ENCODE measurements around the gene HTR3E. TPM values are rescaled to one million over a fixed set of nuclear protein-coding genes. Genes with fewer than 3 reads are reported as not detected.

HTR3E gene
- polyA plus RNA-seq, 1 donor: 0.03 TPM

DNA sequence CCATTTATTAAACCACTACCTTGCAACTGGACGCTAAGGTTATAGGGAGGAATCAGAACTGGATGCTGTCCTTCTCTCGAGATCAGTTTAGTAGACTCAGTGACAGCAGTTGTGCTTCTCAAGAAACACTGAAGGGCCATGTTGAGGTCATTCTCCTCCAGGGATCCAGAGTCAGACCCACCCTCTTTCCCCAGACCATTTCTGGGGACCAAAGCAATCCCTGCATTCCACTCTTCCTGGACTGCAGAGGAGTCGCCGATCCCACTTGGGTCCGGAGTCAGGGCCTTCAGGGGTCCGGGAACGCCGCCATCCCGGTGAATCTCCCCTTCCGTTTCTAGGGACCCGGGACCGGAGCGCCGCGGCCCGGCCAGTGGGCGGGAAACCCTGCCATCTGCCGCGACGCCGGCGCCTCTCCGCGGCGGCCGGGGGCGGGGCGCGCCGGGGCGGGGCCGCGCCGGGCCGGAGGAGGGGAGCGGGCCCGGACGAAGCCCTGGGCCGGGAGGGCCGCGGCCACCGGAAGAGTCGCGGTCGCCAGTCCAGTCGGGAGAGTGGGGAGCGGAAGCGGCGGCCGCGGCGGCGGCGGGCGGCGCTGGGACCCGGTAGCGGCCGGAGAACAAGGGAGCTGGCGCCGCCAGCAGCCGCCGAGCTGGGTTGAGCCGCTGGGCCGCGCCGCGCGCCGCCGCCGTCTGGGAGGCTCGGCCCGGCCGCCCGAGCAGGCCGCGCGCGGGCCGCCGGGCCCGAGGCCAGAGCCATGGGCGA is 58.2 kb downstream of the HTR3E start, which contains the start of gene DVL3:
DVL3 (plus strand) TSS at position 493 of the 759 bp plus-strand sequence; CDS start at position 752, 259 bp downstream.
- DNase-seq: peak in 1 of 2 donors; percentile 83
- peak within 1 kb of the TSS; percentile 99 for H3K4me3 ChIP-seq (ENCODE audit: low read length)
- H3K9me3 ChIP-seq (ENCODE audit: control insufficient read depth, low read depth, low read length): no peaks in the 10 kb centered on the region
- H3K27me3 ChIP-seq (ENCODE audit: control insufficient read depth, insufficient read depth, low read length): no peaks in the 10 kb centered on the region
- peak within 1 kb of the TSS; percentile 94 for H3K27ac ChIP-seq (ENCODE audit: low read length)
- WGBS (ENCODE audit: insufficient coverage, low lambda C conversion rate): no CpG with 5 or more reads among the region's 84 CpGs
- H3K36me3 ChIP-seq (ENCODE audit: control insufficient read depth, insufficient read depth, low read length): peaks cover 2% of the 10 kb centered on the region
- peaks cover 18% of the 10 kb centered on the region for H3K4me1 ChIP-seq (ENCODE audit: control insufficient read depth, insufficient read depth, low read length)

DNA sequence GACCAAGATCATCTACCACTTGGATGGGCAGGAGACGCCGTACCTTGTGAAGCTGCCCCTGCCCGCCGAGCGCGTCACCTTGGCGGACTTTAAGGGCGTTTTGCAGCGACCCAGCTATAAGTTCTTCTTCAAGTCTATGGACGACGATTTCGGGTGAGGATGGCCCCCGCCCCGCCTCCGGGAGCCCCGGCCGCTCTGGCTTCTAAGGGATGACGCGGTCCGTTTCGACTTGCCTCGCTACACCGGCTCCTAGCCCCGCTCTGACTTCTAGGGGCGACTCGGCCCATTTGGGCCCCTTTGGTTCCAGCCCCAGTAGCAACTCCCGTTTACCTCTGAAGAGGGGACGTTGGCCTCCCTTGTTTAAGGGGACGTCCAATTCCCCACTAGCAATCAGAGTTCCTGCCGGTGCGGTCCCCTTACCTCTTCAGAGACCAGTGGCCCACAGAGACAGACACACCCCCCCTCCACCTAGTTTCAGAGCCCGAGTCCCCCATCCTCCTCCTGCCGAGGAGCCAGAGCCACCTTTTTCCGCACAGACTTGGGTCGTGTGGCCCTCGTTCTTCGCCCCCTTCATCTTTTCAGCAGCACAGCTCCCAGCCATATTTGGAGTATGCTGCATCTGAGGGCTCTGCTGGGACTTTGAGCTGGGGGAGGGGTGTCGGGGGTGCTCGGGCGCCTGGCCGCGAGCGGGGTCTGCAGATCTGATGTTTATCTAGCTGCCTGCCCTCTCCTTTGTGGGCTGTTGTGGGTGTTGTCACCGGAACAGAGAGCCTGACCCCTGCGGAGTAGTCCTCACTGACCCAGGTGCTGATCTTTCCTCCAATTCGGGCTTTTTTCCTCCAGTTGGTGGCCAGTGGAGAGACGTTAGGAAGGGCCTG is 59.0 kb downstream of the HTR3E start:
- no CpG with 5 or more reads among the region's 47 CpGs for WGBS (ENCODE audit: insufficient coverage, low lambda C conversion rate)
- no peaks in the 10 kb centered on the region for H3K27me3 ChIP-seq (ENCODE audit: control insufficient read depth, insufficient read depth, low read length)
- H3K4me3 ChIP-seq (ENCODE audit: low read length): peak overlapping the region; percentile 99
- H3K27ac ChIP-seq (ENCODE audit: low read length): peak overlapping the region; percentile 94
- H3K4me1 ChIP-seq (ENCODE audit: control insufficient read depth, insufficient read depth, low read length): peaks cover 18% of the 10 kb centered on the region
- peak in 1 of 2 donors; percentile 44 for DNase-seq
- peaks cover 2% of the 10 kb centered on the region for H3K36me3 ChIP-seq (ENCODE audit: control insufficient read depth, insufficient read depth, low read length)
- H3K9me3 ChIP-seq (ENCODE audit: control insufficient read depth, low read depth, low read length): no peaks in the 10 kb centered on the region

DNA sequence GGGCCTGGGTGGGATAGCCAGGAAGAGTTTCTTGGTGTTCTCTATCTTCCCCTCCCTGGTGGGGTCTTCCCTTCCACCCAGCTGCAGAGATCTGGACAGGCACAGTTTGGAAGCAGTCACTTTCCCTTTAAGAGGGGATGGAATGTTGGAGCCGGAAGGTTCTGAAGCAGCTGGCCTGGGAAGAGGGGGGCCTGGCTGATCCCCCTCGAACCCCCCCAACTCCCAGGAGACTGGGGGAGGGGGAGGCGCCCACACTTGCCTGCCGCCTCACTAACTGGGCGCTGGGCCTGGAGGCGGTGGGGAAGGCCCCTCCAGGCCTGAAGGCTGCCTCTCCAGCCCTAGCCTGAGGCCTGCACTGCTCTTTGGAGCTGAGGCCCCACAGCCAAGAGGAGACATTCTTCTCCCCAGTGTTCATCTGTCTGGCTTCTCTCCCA is 59.7 kb downstream of the HTR3E start:
- H3K4me3 ChIP-seq (ENCODE audit: low read length): peak overlapping the region; percentile 99
- peaks cover 18% of the 10 kb centered on the region for H3K4me1 ChIP-seq (ENCODE audit: control insufficient read depth, insufficient read depth, low read length)

More for the DNA sequence above, 59.7 kb downstream of the HTR3E start:
- Histone ChIP-seq H3K36me3 (ENCODE audit: control insufficient read depth, insufficient read depth, low read length) (peaks cover 2% of the 10 kb centered on the region), H3K27me3 (ENCODE audit: control insufficient read depth, insufficient read depth, low read length) (no peaks in the 10 kb centered on the region), H3K27ac (ENCODE audit: low read length) (peak overlapping the region; percentile 94), H3K9me3 (ENCODE audit: control insufficient read depth, low read depth, low read length) (no peaks in the 10 kb centered on the region)
- peak in 1 of 2 donors; percentile 71 for DNase-seq
- no CpG with 5 or more reads among the region's 6 CpGs for WGBS (ENCODE audit: insufficient coverage, low lambda C conversion rate)

Other genes with a start within 250 kb of the HTR3E start
- gene PARL, start 212.2 kb upstream of the HTR3E start, polyA plus RNA-seq: 42.1 TPM
- 23.3 TPM for gene ABCC5, start 79.2 kb upstream of the HTR3E start, polyA plus RNA-seq
- not detected for gene HTR3D, start 65.3 kb upstream of the HTR3E start, polyA plus RNA-seq
- gene HTR3C, start 44.0 kb upstream of the HTR3E start, polyA plus RNA-seq: not detected
- 46.5 TPM for gene EIF2B5, start 38.3 kb downstream of the HTR3E start, polyA plus RNA-seq
- gene DVL3, start 58.3 kb downstream of the HTR3E start, polyA plus RNA-seq: 81.0 TPM
- gene AP2M1, start 77.8 kb downstream of the HTR3E start, polyA plus RNA-seq: 286 TPM
- gene ABCF3, start 89.1 kb downstream of the HTR3E start, polyA plus RNA-seq: 72.3 TPM
- 18.6 TPM for gene VWA5B2, start 132.5 kb downstream of the HTR3E start, polyA plus RNA-seq
- gene ALG3, start 151.9 kb downstream of the HTR3E start, polyA plus RNA-seq: 74.6 TPM
- gene EEF1AKMT4, start 152.6 kb downstream of the HTR3E start, polyA plus RNA-seq: 5.3 TPM
- gene CAMK2N2, start 164.5 kb downstream of the HTR3E start, polyA plus RNA-seq: 0.72 TPM
- 1.4 TPM for gene ECE2, start 179.0 kb downstream of the HTR3E start, polyA plus RNA-seq
- 148 TPM for gene PSMD2, start 202.2 kb downstream of the HTR3E start, polyA plus RNA-seq
- 203 TPM for gene EIF4G1, start 217.5 kb downstream of the HTR3E start, polyA plus RNA-seq
- gene FAM131A, start 240.5 kb downstream of the HTR3E start, polyA plus RNA-seq: 14.9 TPM